Ovary (tissue), 10 donors: ENCODE measurements around the gene DNAJC8. TPM values are rescaled to one million over a fixed set of nuclear protein-coding genes. Genes with fewer than 3 reads are reported as not detected.
A peak's percentile ranks its signal among the peaks of the same experiment; 100 is the strongest.

Source experiments
- DNase-seq, 5 donors: peaks; one replicate each; pipeline ENCODE4 v3.0.0-alpha.2; 2019 to 2020
- H3K27ac ChIP-seq, 2 donors: fragments of 200-600 bp; one replicate each; pipeline versions ENCODE4 v1.5.1 to v1.8.0; 2019 to 2022
- H3K27me3 ChIP-seq: fragments of 200-600 bp; one replicate; pipeline ENCODE4 v1.8.0; 2022
- H3K36me3 ChIP-seq: fragments of 200-600 bp; sonication (generic); one replicate; pipeline ENCODE4 v1.5.1; 2019
- H3K4me1 ChIP-seq: one replicate; pipeline ENCODE4 v1.8.1; 2013; ENCODE audit warnings: mild to moderate bottlenecking, moderate library complexity; ENCODE audit not compliant: insufficient read depth
- H3K4me3 ChIP-seq: fragments of 200-600 bp; sonication (generic); one replicate; pipeline ENCODE4 v1.5.1; 2017
- H3K9me3 ChIP-seq, 2 donors: fragments of 200-600 bp in 1 of 2; sonication (generic) in 1 of 2; one replicate each; pipeline versions ENCODE4 v1.5.1 to v1.8.1; 2013 to 2019; ENCODE audit warnings: mild to moderate bottlenecking in 1 of 2, moderate library complexity in 1 of 2
- CTCF ChIP-seq, 3 donors: fragments of 450-650 bp in 2 of 3; fragments of 200-600 bp in 1 of 3; IDR thresholded peaks; one replicate each; pipeline versions ENCODE4 v1.5.1 to v1.8.0; 2016 to 2022; ENCODE audit warnings: antibody characterized with exemption in 3 of 3, mild to moderate bottlenecking in 1 of 3
- EP300 ChIP-seq: sonication (generic); formaldehyde crosslinking; IDR thresholded peaks from one replicate; pipeline ENCODE4 v1.6.1; 2017; ENCODE audit warnings: antibody characterized with exemption
- POLR2A ChIP-seq: fragments of 450-650 bp; IDR thresholded peaks from one replicate; pipeline ENCODE4 v1.6.1; 2017; ENCODE audit warnings: antibody characterized with exemption, mild to moderate bottlenecking, moderate library complexity
- WGBS, 3 donors: extraction: QIAGEN DNeasy Blood & Tissue Kit in 1 of 3; methylation state at CpG; one replicate each; pipeline versions ENCODE4 v1.1.5 to v1.1.7; 2013 to 2017; 5-methylcytosine and 5-hydroxymethylcytosine counted together
- intact Hi-C, 4 donors: fragments of 100-400 bp; cut with DNase I; formaldehyde crosslinking; loops; one replicate each; pipeline versions ENCODE4 v1.11.0 to v1.15.1; 2022 to 2023
- long read RNA-seq, 3 donors: library from polyadenylated mRNA in 2 of 3; unstranded in 2 of 3; transcript quantifications; one replicate each; pipeline ENCODE4 v2.0.0 and lab custom pipeline, GENCODE V29; 2021 to 2026
- polyA plus RNA-seq, 2 donors: library from polyadenylated mRNA; stranded (reverse); fragments of 200-250 nt in 1 of 2; fragments of 350-450 nt in 1 of 2; fragmentation: Illumina TruSeq in 1 of 2; extraction: RNeasy Lipid Tissue Mini Kit (QIAGEN cat#74804) in 1 of 2; gene quantifications; one replicate each; pipeline ENCODE4 v1.2.3, GENCODE V29; 2013 to 2014
- total RNA-seq, 7 donors: library from RNA; depleted of rRNA in 2 of 7; stranded (reverse); fragments of >200 nt in 2 of 7; fragmentation: NEBNext Ultra II Directional in 3 of 7; extraction: Animal tissue kit (Norgen Biotek cat#: 25700) in 3 of 7; gene quantifications; one replicate each; pipeline versions ENCODE4 v1.1.0 to v1.2.4, GENCODE V29; 2016 to 2023
- donor health status: DM: no; HTN: no; CAD: no; lungs with moderate emphysema.
- donor health status: DM: no; HTN: no; CAD: no.
- donor health status: Bipolar disorder and iron deficiency.
- donor health status: DM: yes; HTN: yes; CAD: no.
- donor health status: DM: no; HTN: no; CAD: no.
- donor health status: DM: yes; HTN: yes; CAD: no.

DNAJC8 gene
- total RNA-seq = 10 to 100 TPM; 61.2 to 85.6 (median 77.7) TPM
- polyA plus RNA-seq = 100 to 1,000 TPM in 1 of 2 donors, 10 to 100 TPM in 1; 87.3 to 181 TPM
- long read RNA-seq, donor 1, transcript DNAJC8-201 (9 exons, 1,759 nt) = major isoform, 321 of 351 reads
- long read RNA-seq, donor 1, transcript DNAJC8-205 (10 exons, 1,600 nt) = minor isoform, 12 of 351 reads
- long read RNA-seq, donor 1, partial matches to known transcripts = 12 of 351 reads
- long read RNA-seq, donor 1, other reads (novel, unspliced or antisense) = 6 of 351 reads
- long read RNA-seq, donor 2, transcript DNAJC8-201 (9 exons, 1,759 nt) = major isoform, 56 of 628 reads
- long read RNA-seq, donor 2, partial matches to known transcripts = 555 of 628 reads
- long read RNA-seq, donor 2, other reads (novel, unspliced or antisense) = 15 of 628 reads
- long read RNA-seq, donor 3, transcript DNAJC8-205 (10 exons, 1,600 nt) = minor isoform, 6 of 145 reads
- long read RNA-seq, donor 3, transcript DNAJC8-201 (9 exons, 1,759 nt) = major isoform, 128 of 145 reads
- long read RNA-seq, donor 3, partial matches to known transcripts = 2 of 145 reads
- long read RNA-seq, donor 3, other reads (novel, unspliced or antisense) = 9 of 145 reads

DNA sequence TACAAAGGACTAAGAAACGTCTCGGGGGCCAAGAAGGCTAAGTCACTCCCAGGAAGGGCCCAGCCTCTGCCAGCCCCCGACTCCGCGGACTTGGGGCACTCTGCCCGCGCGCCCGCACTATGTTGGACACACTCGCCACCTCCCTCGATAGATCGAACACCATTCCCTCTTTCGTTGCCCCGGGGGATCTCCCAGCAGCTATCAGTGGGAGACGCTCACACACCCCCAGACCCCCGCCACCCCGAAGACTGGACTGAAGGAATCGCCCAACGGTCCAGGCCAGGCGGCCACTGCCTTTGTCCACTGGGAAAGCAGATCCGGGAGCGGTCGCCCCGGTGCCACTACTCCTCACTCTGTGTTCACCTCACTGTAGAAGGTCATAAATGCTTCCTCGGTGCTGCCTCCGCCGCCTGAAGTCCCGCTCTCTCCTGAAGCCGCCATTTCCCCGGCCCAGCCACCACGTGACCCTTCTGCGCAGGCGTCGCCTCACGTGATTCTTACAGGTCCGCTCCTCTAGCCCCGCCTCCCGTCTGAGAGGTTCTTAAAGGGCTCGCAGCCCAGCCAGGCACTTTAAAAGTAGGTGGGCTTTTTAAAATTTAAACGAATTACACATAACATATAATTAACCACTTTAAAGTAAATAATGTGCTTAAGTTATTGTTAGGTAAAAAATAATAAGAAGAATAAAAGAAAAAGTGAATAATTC, at the start of gene DNAJC8:
Gene DNAJC8 (minus strand): TSS at position 472 of the 706 bp plus-strand sequence. CDS start 31 bp downstream, at position 441.
- DNase-seq = peak; percentile 91 to 95 (median 94)
- H3K9me3 ChIP-seq = no peaks in the 10 kb centered on the region
- H3K36me3 ChIP-seq = no peaks in the 10 kb centered on the region
- peaks cover 7% of the 10 kb centered on the region for H3K4me1 ChIP-seq
- intact Hi-C loops = no loop called here
- no peak for TF ChIP-seq CTCF (IDR thresholded peaks at IDR 0.05)
- TF ChIP-seq POLR2A = peak; percentile 72
- no peaks in the 10 kb centered on the region for H3K27me3 ChIP-seq
- H3K27ac ChIP-seq = peak within 1 kb of the TSS; percentile 70
- peak within 1 kb of the TSS; percentile 87 for H3K4me3 ChIP-seq
- 0 to 2% (median 0%) methylated on average over 39 to 40 of the region's 40 CpGs for WGBS, 3 donors

GRCh38 chr1:28281608-28282425, 49.0 kb upstream of the DNAJC8 start:
- no peaks in the 10 kb centered on the region for H3K9me3 ChIP-seq
- DNase-seq = no peak
- WGBS, 3 donors = 82 to 90% (median 83%) methylated on average over 14 of the region's 14 CpGs
- no peaks in the 10 kb centered on the region for H3K36me3 ChIP-seq
- no peak overlapping the region for H3K4me3 ChIP-seq
- no peaks in the 10 kb centered on the region for H3K27me3 ChIP-seq
- no peaks in the 10 kb centered on the region for H3K4me1 ChIP-seq
- TF ChIP-seq POLR2A = no peak
- H3K27ac ChIP-seq = no peak overlapping the region
- intact Hi-C loops = loop anchor here in 1 of 4 donors (2.0 kb wide), 1 partner anchor 19 kb away; no protein-coding TSS in a partner anchor

GRCh38 chr1:28280977-28281381, 48.1 kb upstream of the DNAJC8 start:
- Histone ChIP-seq H3K4me1 (no peaks in the 10 kb centered on the region), H3K36me3 (no peaks in the 10 kb centered on the region), H3K27ac (peak overlapping the region in 1 of 2 donors; percentile 42), H3K4me3 (no peak overlapping the region), H3K27me3 (no peaks in the 10 kb centered on the region), H3K9me3 (no peaks in the 10 kb centered on the region)
- DNase-seq = no peak
- WGBS, 3 donors = 60 to 65% (median 64%) methylated on average over 5 of the region's 5 CpGs
- no peak for TF ChIP-seq CTCF (IDR thresholded peaks at IDR 0.05)
- TF ChIP-seq POLR2A = no peak
- no peak for TF ChIP-seq EP300
- intact Hi-C loops = no loop called here

DNA sequence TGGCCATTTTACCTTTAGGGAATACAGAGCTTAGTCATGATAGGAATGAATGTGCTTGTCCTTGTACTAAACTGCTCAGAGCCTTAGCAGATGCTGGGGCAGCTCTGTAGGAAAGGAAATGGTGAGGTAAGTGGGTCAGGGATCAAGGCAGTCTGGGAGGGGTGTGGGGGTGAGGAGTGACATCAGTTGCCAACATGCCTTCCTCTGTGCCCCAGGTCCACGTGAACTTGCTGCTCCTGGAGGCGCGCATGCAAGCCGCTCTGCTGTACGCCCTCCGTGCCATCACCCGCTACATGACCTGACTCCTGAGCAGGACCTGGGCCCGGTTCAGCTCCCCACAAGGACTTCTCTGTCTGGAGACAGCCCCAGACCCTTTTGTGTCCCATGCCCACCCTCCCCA, 47.7 kb upstream of the DNAJC8 start:
- intact Hi-C loops = no loop called here
- no peak overlapping the region for H3K4me3 ChIP-seq
- H3K36me3 ChIP-seq = no peaks in the 10 kb centered on the region
- TF ChIP-seq CTCF (IDR thresholded peaks at IDR 0.05) = no peak
- no peak for TF ChIP-seq POLR2A
- TF ChIP-seq EP300 = no peak
- DNase-seq = no peak
- no peak overlapping the region for H3K27ac ChIP-seq
- 86 to 94% (median 89%) methylated on average over 8 of the region's 8 CpGs for WGBS, 3 donors
- H3K9me3 ChIP-seq = no peaks in the 10 kb centered on the region
- no peaks in the 10 kb centered on the region for H3K4me1 ChIP-seq
- no peaks in the 10 kb centered on the region for H3K27me3 ChIP-seq
